ENCODE results near the gene CST5.

DNA sequence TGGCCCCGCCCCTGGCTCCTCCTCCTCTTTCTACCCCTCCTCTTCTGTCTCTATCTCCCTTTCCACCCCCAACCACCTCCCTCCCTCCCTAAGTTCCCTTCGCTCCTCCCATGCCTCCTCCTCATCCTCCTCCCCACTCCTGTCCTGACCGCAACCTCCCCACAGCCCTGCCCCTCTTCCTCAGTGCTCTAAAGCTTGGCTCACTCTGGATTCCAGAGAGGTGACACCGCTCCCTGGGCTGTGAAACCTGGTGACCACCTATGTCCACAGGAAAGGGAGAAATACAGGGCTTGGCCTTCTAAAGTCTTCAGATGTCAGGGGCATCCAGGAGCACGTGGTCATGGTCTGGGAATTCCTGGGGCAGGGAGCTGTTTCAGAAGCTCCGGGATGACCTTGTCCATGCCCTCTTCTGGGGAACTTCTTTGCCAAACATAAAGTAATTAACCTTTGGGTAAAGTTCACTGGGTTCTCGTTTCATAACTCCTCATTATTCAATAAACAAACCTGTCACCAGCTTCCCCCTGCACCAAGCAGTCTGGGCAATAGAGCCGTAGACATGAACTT, 345 bp upstream of the CST5 start:
- TF ChIP-seq CTCF (conservative IDR thresholded peaks at IDR 0.05; ENCODE audit: low read depth in 2 of 2) (no peak), POLR2AphosphoS5 (IDR thresholded peaks at IDR 0.05; ENCODE audit: low read depth) (no peak), ZNF114 (CRISPR knock-in tag; IDR thresholded peaks at IDR 0.05) (no peak), REST (IDR thresholded peaks at IDR 0.05; ENCODE audit: unreplicated experiment) (no peak)
